HepG2 (cell line): ENCODE measurements around the gene CD2AP.

ENCODE experiments used
- CTCF ChIP-seq: sonication (generic); formaldehyde crosslinking; IDR thresholded peaks from 2 replicates; pipeline ENCODE4 v1.5.0; 2020; ENCODE audit warnings: mild to moderate bottlenecking, missing genetic modification reagents, moderate library complexity
- DPF2 ChIP-seq: sonication (generic); formaldehyde crosslinking; IDR thresholded peaks from 2 replicates; pipeline ENCODE4 v1.4.0; 2020; ENCODE audit warnings: mild to moderate bottlenecking, low read depth, missing genetic modification reagents, borderline replicate concordance
- FOSL2 ChIP-seq: sonication (generic); formaldehyde crosslinking; IDR thresholded peaks from 2 replicates; pipeline ENCODE4 v1.4.0; 2020; ENCODE audit warnings: missing genetic modification reagents
- JUNB ChIP-seq: sonication (generic); formaldehyde crosslinking; IDR thresholded peaks from 2 replicates; pipeline ENCODE4 v1.8.0; 2022; ENCODE audit warnings: missing genetic modification reagents, mild to moderate bottlenecking, borderline replicate concordance
- JUND ChIP-seq: sonication (generic); formaldehyde crosslinking; IDR thresholded peaks from 2 replicates; pipeline ENCODE4 v1.8.0; 2022; ENCODE audit warnings: mild to moderate bottlenecking, missing genetic modification reagents
- KDM5B ChIP-seq: sonication (generic); formaldehyde crosslinking; IDR thresholded peaks from 2 replicates; pipeline ENCODE4 v1.4.0; 2020; ENCODE audit warnings: missing genetic modification reagents, mild to moderate bottlenecking, borderline replicate concordance
- MTA1 ChIP-seq: sonication (generic); formaldehyde crosslinking; IDR thresholded peaks from 2 replicates; pipeline ENCODE4 v1.4.0; 2020; ENCODE audit warnings: missing genetic modification reagents, mild to moderate bottlenecking, borderline replicate concordance
- NFKB2 ChIP-seq: sonication (generic); formaldehyde crosslinking; IDR thresholded peaks from 2 replicates; pipeline ENCODE4 v1.4.0; 2020; ENCODE audit warnings: missing genetic modification reagents, borderline replicate concordance
- POLR2A ChIP-seq, 2 experiments: IDR thresholded peaks; 2 replicates each; pipeline ENCODE4 v1.6.1; 2011; ENCODE audit warnings: low read depth in 2 of 2, low read length in 2 of 2, mild to moderate bottlenecking in 1 of 2, moderate library complexity in 1 of 2; ENCODE audit not compliant: insufficient read depth in 1 of 2
- SIN3A ChIP-seq: IDR thresholded peaks from 2 replicates; pipeline ENCODE4 v1.6.1; 2011; ENCODE audit warnings: low read depth, mild to moderate bottlenecking, control low read depth, low read length, borderline replicate concordance
- TF ChIP-seq, protein P1 (sequence below), 2 experiments: IDR thresholded peaks; 2 replicates each; pipeline ENCODE4 v1.6.1; 2011 to 2012; ENCODE audit warnings: low read length in 2 of 2, borderline replicate concordance in 1 of 2, low read depth in 1 of 2, mild to moderate bottlenecking in 1 of 2, moderate library complexity in 1 of 2

- TF ChIP-seq KDM5B (no peak), CTCF (CRISPR knock-in tag) (no peak), NFKB2 (CRISPR knock-in tag) (no peak), JUNB (no peak), SIN3A (no peak), FOSL2 (CRISPR knock-in tag) (no peak), MTA1 (CRISPR knock-in tag) (no peak), JUND (CRISPR knock-in tag) (no peak), POLR2A (IDR thresholded peaks at IDR 0.05; ENCODE audit: insufficient read depth in 1 of 2, low read depth in 2 of 2, low read length in 2 of 2) (no peak), DPF2 (no peak)
- TF ChIP-seq, protein P1, sequence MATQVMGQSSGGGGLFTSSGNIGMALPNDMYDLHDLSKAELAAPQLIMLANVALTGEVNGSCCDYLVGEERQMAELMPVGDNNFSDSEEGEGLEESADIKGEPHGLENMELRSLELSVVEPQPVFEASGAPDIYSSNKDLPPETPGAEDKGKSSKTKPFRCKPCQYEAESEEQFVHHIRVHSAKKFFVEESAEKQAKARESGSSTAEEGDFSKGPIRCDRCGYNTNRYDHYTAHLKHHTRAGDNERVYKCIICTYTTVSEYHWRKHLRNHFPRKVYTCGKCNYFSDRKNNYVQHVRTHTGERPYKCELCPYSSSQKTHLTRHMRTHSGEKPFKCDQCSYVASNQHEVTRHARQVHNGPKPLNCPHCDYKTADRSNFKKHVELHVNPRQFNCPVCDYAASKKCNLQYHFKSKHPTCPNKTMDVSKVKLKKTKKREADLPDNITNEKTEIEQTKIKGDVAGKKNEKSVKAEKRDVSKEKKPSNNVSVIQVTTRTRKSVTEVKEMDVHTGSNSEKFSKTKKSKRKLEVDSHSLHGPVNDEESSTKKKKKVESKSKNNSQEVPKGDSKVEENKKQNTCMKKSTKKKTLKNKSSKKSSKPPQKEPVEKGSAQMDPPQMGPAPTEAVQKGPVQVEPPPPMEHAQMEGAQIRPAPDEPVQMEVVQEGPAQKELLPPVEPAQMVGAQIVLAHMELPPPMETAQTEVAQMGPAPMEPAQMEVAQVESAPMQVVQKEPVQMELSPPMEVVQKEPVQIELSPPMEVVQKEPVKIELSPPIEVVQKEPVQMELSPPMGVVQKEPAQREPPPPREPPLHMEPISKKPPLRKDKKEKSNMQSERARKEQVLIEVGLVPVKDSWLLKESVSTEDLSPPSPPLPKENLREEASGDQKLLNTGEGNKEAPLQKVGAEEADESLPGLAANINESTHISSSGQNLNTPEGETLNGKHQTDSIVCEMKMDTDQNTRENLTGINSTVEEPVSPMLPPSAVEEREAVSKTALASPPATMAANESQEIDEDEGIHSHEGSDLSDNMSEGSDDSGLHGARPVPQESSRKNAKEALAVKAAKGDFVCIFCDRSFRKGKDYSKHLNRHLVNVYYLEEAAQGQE (IDR thresholded peaks at IDR 0.05; ENCODE audit: borderline replicate concordance in 1 of 2, low read depth in 1 of 2, low read length in 2 of 2): no peak
Observed at GRCh38 chr6:47621838-47622449, 144.4 kb downstream of the CD2AP start.
